NCI-H82 treated with DMSO at 0.1 percent for 48 hours (cell line): ENCODE data around the gene KCNG3.
"Not testable (repeated sequence)": the region's sequence is repeated elsewhere in the genome, so short reads cannot be mapped to it uniquely, and the experiment has no call there.

ENCODE experiments used
- DNase-seq: peaks from one replicate; lab custom pipeline; 2025; ENCODE audit not compliant: unreplicated experiment; lab: John Stamatoyannopoulos, UW

KCNG3 gene

DNA sequence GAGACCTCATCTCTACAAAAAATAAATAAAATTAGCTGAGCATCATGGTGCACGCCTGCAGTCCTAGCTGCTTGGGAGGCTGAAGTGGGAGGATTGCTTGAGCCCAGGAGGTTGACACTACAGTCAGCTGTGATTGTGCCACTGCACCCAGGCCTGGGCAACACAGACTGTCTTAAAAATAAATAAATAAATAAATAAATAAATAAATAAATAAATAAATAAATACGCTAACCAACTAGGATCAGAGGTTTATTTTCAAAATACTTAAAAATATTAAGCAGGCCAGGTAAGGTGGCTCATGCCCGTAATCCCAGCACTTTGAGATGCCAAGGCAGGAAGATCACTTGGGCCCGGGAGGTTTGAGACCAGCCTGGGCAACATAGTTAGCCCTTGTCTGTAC is 63.6 kb downstream of the KCNG3 start:
- no peak for DNase-seq

GRCh38 chr2:42429352-42429751 is 64.4 kb downstream of the KCNG3 start:
- no peak for DNase-seq

DNA sequence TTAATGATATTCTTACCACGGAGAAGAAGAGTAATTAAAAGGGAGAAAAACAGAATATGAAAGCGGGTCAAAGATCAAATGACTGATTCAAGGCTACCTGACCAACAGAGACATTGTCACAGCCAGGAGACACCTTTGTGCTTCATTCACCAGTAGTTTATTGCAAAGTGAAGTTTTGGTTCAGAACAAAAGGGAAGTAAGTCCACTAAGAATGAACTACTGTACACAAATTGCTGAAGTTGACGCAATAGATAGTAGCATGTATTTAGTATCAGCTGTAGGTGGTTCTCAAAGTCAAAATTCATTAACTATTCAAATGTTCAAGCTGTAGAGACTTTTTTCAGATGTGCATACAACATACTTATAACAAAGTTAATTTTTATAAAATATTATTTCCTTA is 68.1 kb downstream of the KCNG3 start:
- no peak for DNase-seq

- no peak for DNase-seq
These were observed 69.7 kb downstream of the KCNG3 start for GRCh38 chr2:42424033-42424432.

DNA sequence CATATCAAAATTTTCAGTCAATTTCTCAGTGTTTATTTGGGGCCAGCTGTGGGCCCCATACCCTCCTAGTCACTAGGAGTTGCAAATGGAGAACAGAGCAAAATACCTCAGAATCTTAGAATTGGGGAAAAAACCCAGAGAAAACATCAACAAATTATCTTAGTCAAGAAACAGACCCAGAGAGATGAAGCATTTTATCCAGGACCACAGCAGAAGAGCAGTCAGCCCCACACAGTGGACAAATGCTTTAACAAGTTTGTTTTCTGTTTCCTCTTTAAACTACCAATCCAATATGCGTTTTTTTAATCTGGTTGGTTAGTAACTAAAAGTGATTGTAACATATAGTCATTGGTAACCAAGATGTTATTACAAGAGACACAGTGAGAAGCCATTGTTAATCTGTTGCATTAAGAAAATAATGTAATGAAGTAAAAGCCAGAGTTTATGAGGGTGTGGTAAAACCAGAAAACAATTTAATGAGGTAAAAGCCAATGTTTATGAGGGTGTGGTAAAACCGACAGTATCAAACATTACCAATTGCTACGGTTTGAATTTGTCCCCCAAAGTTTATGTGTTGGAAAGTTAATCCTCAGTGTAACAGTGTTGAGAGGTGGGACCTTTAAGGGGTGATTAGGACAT is 72.1 kb downstream of the KCNG3 start:
- DNase-seq, result peak; percentile 5

- no peak for DNase-seq
These were observed 72.7 kb downstream of the KCNG3 start for GRCh38 chr2:42421157-42421485.

GRCh38 chr2:42414648-42415047 is 79.1 kb downstream of the KCNG3 start:
- no peak for DNase-seq

DNA sequence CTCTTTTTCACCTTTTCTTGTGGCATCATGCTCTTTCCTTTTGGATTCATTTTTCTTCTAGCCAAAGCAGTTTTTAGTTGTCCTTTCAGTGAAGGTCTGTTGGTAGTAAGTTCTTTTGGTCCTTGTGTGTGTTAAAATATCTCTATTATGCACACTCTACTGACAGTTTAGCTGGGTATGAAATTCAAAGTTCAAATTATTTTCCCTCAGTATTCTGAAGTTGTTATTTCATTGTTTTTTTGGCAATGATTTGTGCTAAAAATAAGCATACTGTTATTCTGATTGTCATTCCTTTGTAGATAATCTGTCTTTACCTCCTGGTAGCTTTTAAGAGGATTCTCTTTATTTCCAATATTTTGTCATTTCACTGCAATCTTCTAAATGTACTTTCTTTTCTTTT is 79.6 kb downstream of the KCNG3 start:
- no peak for DNase-seq

GRCh38 chr2:42410742-42411514 is 82.9 kb downstream of the KCNG3 start:
- no peak for DNase-seq

- no peak for DNase-seq
These were observed 85.8 kb downstream of the KCNG3 start for GRCh38 chr2:42408009-42408408.

DNA sequence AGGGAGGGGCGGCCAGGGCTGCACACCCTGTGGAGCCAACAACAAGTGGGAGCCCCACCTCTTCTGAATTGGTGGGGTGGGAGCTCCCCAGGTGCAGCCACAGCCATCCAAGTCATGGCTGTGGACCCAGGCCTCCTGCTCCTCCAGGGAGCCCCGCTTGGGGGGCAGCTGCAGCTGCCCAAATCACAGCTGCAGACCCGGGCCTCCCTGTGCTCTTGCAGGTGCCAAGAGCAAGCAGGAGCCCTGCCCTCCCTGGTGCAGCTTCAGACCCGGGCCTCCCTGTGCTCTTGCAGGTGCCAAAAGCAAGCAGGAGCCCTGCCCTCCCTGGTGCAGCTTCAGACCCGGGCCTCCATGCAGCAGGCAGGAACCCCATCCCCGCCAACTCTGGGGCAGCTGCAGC is 86.3 kb downstream of the KCNG3 start:
- no peak for DNase-seq

DNA sequence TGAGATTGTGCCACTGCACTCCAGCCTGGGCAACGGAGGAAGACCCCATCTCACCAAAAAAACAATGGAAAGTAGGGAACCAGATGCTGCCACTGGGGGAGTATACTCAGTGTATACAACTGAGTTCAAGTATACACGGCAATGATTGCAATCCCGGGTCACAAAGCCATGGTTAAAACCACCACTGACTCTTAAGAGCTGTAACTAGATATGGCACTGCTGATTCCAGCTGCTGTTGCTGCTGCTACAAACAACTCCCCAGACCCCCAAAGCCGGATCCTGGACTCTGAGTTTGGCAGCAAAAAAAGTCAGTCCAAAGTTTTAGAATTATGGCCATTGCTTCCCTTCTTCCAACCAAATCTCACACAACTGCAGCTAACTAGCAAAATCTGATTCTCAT is 89.1 kb downstream of the KCNG3 start:
- DNase-seq, result no peak

DNA sequence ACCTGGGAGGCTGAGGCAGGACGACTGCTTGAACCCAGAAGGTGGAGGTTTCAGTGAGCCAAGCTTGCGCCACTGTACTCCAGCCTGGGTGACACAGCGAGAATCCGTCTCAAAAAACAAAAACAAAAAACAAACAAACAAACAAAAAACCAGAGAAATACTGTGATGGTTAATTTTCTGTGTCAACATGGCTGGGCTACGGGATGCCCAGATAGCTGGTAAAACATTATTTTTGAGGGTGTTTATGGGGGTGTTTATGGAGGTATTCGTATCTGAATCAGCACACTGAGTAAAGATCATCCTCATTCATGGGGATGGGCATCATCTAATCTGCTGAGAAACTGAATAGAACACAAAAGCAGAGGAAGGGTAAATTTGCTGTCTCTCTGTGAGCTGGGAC is 92.0 kb downstream of the KCNG3 start:
- no peak for DNase-seq

GRCh38 chr2:42398052-42398451 is 95.7 kb downstream of the KCNG3 start:
- not testable (repeated sequence) for DNase-seq

- not testable (repeated sequence) for DNase-seq
These were observed 100.5 kb downstream of the KCNG3 start for GRCh38 chr2:42393320-42393719.

DNA sequence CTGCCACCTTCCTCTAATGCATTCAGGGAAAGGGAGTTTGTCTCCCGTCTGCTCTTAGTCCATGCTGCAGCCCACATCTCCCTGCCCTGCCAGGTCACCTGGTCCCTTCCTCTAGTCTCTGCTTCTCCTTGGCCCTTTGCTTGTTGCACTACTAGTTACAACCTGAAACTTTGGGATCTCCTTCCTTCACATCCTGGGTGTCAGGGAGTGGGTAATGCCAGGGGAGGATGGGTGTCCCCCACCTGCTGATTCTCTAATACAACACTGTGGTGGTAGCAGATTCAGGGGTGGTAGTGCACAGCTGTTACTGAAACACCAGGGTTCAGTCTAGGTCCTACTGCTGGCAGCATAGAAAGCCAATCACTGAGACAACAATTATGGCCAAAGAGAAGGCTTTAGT is 101.6 kb downstream of the KCNG3 start:
- DNase-seq, result no peak
